Calu3 (cell line): ENCODE measurements around the gene POC1A. TPM values are rescaled to one million over a fixed set of nuclear protein-coding genes. Genes with fewer than 3 reads are reported as not detected.

ENCODE experiments used
- BruUV-seq: library from RNA; stranded (reverse); fragments of 400-500 nt; replicated peaks from 2 replicates; lab custom pipeline; 2021; lab: Mats Ljungman, UMichigan
- CTCF ChIA-PET: fragments of 300-600 bp; sonication (Branson Sonifier 250); formaldehyde crosslinking; loops from one replicate; lab custom pipeline; 2022; ENCODE audit warnings: antibody characterized with exemption; lab: Charles Lee
- DNase-seq: peaks from one replicate; pipeline ENCODE4 v3.0.0; 2022
- H3K27ac Mint-ChIP-seq: one replicate; pipeline ENCODE4 v1.8.0; 2022; ENCODE audit warnings: mixed read lengths; ENCODE audit not compliant: unreplicated experiment
- H3K27me3 Mint-ChIP-seq: one replicate; pipeline ENCODE4 v1.8.0; 2022; ENCODE audit warnings: mixed read lengths; ENCODE audit not compliant: unreplicated experiment
- H3K36me3 Mint-ChIP-seq: one replicate; pipeline ENCODE4 v1.8.0; 2022; ENCODE audit warnings: mild to moderate bottlenecking, moderate library complexity, mixed read lengths; ENCODE audit not compliant: insufficient read depth, unreplicated experiment
- H3K4me1 Mint-ChIP-seq: one replicate; pipeline ENCODE4 v1.8.0; 2022; ENCODE audit warnings: mild to moderate bottlenecking, low read depth, mixed read lengths; ENCODE audit not compliant: unreplicated experiment
- H3K4me3 Mint-ChIP-seq: one replicate; pipeline ENCODE4 v1.8.0; 2022; ENCODE audit warnings: mild to moderate bottlenecking, low read depth, moderate library complexity, mixed read lengths; ENCODE audit not compliant: unreplicated experiment
- H3K9me3 Mint-ChIP-seq: one replicate; pipeline ENCODE4 v1.8.0; 2022; ENCODE audit warnings: low read depth, mixed read lengths; ENCODE audit not compliant: unreplicated experiment
- CTCF ChIP-seq: fragments of 200-600 bp; IDR thresholded peaks from one replicate; pipeline ENCODE4 v1.8.0; 2022; ENCODE audit warnings: antibody characterized with exemption; ENCODE audit not compliant: unreplicated experiment
- intact Hi-C: fragments of 100-400 bp; cut with micrococcal nuclease; formaldehyde crosslinking; loops from one replicate; pipeline ENCODE4 v1.10.0; 2022; ENCODE audit not compliant: unreplicated experiment
- total RNA-seq: library from RNA; stranded (reverse); gene quantifications from 2 replicates; pipeline ENCODE4 v1.2.3, GENCODE V29; 2022

POC1A gene
- total RNA-seq, 1 experiment from 2014 or later: 26.9 TPM

GRCh38 chr3:52193065-52193464 is 38.8 kb upstream of the POC1A start:
- H3K9me3 Mint-ChIP-seq: no peaks in the 10 kb centered on the region
- H3K4me3 Mint-ChIP-seq: no peak overlapping the region
- intact Hi-C loops: no loop called here
- H3K27ac Mint-ChIP-seq: no peak overlapping the region
- DNase-seq: no peak
- H3K36me3 Mint-ChIP-seq: peaks cover 12% of the 10 kb centered on the region
- CTCF ChIA-PET: no interaction called here
- TF ChIP-seq CTCF: no peak
- no TSS peak for BruUV-seq
- H3K27me3 Mint-ChIP-seq: no peaks in the 10 kb centered on the region
- peaks cover 38% of the 10 kb centered on the region for H3K4me1 Mint-ChIP-seq

- Mint-ChIP-seq H3K4me1 (peaks cover 25% of the 10 kb centered on the region), H3K27ac (no peak overlapping the region), H3K36me3 (peaks cover under 1% of the 10 kb centered on the region), H3K9me3 (no peaks in the 10 kb centered on the region), H3K27me3 (no peaks in the 10 kb centered on the region), H3K4me3 (no peak overlapping the region)
- no TSS peak for BruUV-seq
- CTCF ChIA-PET: no interaction called here
- DNase-seq: no peak
- TF ChIP-seq CTCF: no peak
- intact Hi-C loops: no loop called here
Measured at GRCh38 chr3:52191663-52192062, 37.4 kb upstream of the POC1A start.

GRCh38 chr3:52190294-52191074 is 36.3 kb upstream of the POC1A start:
- DNase-seq: no peak
- no TSS peak for BruUV-seq
- Mint-ChIP-seq H3K27ac (no peak overlapping the region), H3K4me1 (peaks cover 13% of the 10 kb centered on the region), H3K27me3 (no peaks in the 10 kb centered on the region), H3K4me3 (no peak overlapping the region), H3K36me3 (no peaks in the 10 kb centered on the region), H3K9me3 (no peaks in the 10 kb centered on the region)
- CTCF ChIA-PET: interaction anchor here (0.9 kb wide), 1 partner anchor 23 kb away, joined by 3 read pairs; no protein-coding TSS in a partner anchor
- intact Hi-C loops: no loop called here
- TF ChIP-seq CTCF: no peak

GRCh38 chr3:52188556-52188955 is 34.3 kb upstream of the POC1A start:
- Mint-ChIP-seq H3K4me1 (peaks cover 13% of the 10 kb centered on the region), H3K9me3 (no peaks in the 10 kb centered on the region), H3K4me3 (no peak overlapping the region), H3K36me3 (no peaks in the 10 kb centered on the region), H3K27ac (no peak overlapping the region), H3K27me3 (no peaks in the 10 kb centered on the region)
- DNase-seq: no peak
- TF ChIP-seq CTCF: no peak
- CTCF ChIA-PET: no interaction called here
- intact Hi-C loops: no loop called here
- BruUV-seq: no TSS peak
